G401 (cell line): ENCODE results near the gene PINK1. TPM values are rescaled to one million over a fixed set of nuclear protein-coding genes. Genes with fewer than 3 reads are reported as not detected.

Experiments used
- DNase-seq: peaks from one replicate; pipeline ENCODE4 v3.0.0-alpha.2; 2015; ENCODE audit warnings: low spot score
- in situ Hi-C: cut with HindIII; loops from 2 replicates; pipeline ENCODE4 v1.10.0; 2016; ENCODE audit warnings: low sequenced_read_pairs, mixed read lengths
- total RNA-seq: library from RNA; depleted of rRNA; stranded (reverse); fragments of >200 nt; shearing (Covaris generic); gene quantifications from 2 replicates; pipeline ENCODE4 v1.2.3, GENCODE V29; 2014

Gene PINK1
- total RNA-seq, 1 experiment from 2014 or later = 53.3 TPM

DNA sequence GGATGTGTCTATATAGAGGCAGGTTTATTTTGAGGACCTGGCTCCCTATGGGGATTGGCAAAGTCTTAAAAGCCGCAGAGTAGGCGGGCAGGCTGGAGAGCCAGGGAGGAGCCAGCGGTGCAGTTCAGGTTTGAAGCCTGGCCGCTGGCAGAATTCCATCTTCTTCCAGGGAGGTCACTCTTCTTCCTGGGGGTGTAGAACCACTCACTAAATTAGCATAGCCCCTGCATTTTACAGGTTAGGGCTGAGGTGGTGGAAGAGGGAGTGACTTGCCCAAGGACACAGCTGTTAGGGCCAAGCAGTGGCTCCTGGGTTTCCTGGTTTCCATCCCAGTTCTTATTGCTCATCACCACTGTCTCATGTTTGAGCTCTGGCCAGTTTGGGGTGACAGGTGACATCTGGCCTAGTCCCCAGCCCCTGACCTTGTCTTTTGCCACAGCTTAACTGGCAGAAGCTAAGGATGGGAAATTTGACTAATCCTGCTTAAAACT, 1.4 kb downstream of the PINK1 start:
- in situ Hi-C loops = no loop called here
- DNase-seq = peak; percentile 49

DNA sequence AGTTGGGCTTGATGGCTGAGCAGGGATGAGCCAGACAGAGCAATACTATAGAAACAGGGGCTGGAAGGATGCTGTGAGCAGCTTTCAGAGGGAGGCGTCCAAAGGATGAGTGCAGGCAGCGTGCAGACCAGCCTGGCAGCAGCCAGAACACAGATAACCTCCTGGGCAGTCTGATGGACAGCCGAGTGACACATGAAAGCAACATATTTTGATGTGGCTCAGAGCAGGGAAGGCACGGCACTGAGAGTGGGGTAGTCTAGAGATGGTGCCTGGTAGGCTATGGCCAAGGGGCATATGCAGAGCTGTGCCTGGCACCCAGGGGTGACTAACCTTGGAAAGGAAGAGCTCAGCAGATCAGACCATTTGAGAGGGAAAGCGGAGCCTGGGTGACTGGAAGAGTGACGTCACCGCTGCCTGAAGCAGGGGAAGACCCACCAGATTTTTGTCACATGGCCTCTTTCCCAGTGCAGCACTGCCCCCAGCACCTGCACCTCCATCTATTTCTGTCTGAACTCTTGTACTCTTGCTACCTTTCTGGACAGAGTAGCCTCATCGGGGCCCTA, 3.6 kb downstream of the PINK1 start:
- in situ Hi-C loops = no loop called here

DNA sequence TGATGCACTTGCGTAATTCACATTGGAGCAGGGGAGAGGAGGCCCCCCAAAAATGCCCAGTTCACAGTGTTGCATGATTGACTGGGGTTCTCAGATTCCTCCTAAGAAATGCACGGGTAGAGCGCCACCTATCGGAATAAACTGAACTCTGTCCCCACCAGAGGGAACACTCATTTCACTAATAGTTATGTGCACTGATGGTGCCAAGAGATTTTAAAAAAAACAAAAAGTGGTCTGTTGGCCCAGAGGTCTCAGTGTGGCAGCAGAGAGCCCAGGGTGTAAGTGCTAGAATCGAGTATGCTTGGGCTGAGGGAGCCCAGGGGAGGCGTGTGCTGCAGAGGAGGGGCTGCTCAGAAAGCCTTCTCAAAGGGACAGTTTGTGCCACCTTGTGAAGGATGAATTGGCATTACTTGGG, 6.9 kb downstream of the PINK1 start:
- peak; percentile 69 for DNase-seq
- in situ Hi-C loops = no loop called here

More for the DNA sequence above, 3.6 kb downstream of the PINK1 start:
- DNase-seq = no peak

DNA sequence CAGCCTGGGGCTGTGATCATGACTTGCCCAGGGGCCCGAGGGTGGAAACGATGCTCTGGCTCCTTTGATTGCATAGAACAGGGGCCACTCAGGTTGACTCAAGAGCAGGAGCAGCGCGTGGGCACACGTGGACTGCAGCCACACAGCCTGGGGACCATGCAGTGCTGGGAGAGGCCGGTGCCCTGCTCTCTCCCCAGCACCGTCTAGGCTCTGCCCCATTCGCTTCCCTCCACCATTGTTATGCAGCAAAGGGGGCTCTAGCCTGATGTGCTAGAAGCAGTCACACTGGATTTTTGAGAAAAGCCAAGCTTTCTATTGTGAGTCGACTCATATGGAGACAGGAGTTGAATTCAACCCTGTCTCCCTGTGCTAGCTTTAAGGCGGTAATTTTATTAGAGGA, 8.7 kb downstream of the PINK1 start:
- in situ Hi-C loops = no loop called here

DNA sequence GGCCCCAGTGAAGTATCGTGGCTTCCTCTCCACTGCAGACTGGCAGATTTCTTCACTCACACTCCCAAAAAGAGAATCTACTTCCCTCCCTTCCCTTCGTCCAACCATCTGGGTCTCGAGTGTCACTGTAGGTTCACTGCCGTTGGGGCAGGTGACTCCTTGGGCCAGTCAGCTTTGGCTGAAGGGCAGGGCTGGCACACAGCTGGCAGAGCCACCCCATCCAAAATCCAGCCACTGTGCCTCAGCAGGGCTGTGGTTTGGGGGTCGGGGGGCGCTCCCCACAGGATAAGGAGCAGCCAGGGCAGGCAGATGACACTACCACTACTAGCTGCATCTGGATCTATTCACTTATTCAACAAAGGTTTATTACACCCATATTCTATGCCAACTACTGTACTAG, 9.8 kb downstream of the PINK1 start:
- no peak for DNase-seq
- in situ Hi-C loops = no loop called here

More for the DNA sequence above, 8.7 kb downstream of the PINK1 start:
- DNase-seq = no peak

DNA sequence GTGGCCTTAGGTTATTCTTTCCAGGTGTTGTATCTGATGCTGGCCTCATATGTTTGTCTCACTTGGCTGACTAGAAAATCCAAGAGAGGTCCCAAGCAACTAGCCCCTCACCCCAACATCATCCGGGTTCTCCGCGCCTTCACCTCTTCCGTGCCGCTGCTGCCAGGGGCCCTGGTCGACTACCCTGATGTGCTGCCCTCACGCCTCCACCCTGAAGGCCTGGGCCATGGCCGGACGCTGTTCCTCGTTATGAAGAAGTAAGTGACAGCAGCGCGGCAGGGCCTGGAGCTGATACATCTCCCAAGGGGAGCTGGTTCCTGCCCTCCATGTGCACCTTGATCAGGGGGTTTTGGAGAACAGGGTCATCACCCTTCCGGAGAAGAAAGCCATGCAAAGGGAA, 11.2 kb downstream of the PINK1 start:
- DNase-seq = no peak
- in situ Hi-C loops = no loop called here

DNA sequence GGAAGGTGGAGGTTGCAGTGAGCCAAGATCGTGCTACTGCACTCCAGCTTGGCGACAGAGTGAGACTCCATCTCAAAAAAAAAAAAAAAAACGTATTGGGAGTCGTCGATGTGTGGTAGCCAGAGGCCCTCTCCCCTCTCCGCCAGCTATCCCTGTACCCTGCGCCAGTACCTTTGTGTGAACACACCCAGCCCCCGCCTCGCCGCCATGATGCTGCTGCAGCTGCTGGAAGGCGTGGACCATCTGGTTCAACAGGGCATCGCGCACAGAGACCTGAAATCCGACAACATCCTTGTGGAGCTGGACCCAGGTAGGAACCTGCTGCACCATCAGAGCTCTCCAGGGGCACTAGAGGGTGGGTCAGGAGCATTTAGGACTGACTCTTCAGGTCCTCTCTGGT, 12.2 kb downstream of the PINK1 start:
- in situ Hi-C loops = no loop called here
- no peak for DNase-seq

DNA sequence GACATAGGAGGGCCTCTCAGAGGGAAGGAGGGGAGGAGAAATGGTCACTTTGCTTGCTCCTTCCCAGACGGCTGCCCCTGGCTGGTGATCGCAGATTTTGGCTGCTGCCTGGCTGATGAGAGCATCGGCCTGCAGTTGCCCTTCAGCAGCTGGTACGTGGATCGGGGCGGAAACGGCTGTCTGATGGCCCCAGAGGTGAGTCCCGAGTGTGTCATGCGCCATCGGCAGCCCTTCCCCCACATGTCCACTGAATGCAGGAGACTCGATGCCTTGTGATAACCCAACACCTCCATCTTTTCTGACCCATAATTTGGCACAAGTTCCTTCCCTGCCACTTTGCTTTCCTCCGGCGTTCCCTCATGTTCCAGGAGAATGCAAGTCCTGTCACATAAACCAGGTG, 15.2 kb downstream of the PINK1 start:
- in situ Hi-C loops = no loop called here
- DNase-seq = no peak

DNA sequence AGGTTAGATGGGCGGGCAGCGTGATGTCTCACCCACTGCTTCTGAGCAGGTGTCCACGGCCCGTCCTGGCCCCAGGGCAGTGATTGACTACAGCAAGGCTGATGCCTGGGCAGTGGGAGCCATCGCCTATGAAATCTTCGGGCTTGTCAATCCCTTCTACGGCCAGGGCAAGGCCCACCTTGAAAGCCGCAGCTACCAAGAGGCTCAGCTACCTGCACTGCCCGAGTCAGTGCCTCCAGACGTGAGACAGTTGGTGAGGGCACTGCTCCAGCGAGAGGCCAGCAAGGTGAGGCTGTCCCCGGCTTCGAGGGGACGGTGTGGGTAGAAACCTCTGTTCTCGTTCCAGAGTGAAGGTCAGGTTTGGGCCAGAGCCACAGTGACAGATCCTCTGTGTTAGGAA, 15.7 kb downstream of the PINK1 start:
- no peak for DNase-seq
- in situ Hi-C loops = no loop called here

DNA sequence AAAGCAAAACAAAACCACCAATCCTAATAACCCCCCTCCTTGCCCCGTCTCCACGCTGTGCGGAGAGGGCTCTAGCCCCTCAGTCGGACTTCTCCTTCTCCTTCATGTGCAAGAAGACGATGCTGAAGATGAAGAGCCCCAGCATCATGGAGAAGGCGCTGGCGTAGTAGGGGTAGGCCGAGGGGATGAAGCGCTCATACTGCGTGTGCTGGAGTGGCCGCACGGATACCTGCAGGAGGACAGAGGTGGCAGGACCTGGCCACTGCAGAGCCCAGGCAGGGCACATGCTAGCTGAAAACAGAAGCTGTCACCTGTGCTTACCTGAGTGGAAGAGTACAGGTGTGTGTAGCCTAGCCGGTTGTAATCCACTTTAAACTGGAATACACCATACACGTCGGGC, 19.0 kb downstream of the PINK1 start:
- DNase-seq = no peak
- in situ Hi-C loops = no loop called here

DNA sequence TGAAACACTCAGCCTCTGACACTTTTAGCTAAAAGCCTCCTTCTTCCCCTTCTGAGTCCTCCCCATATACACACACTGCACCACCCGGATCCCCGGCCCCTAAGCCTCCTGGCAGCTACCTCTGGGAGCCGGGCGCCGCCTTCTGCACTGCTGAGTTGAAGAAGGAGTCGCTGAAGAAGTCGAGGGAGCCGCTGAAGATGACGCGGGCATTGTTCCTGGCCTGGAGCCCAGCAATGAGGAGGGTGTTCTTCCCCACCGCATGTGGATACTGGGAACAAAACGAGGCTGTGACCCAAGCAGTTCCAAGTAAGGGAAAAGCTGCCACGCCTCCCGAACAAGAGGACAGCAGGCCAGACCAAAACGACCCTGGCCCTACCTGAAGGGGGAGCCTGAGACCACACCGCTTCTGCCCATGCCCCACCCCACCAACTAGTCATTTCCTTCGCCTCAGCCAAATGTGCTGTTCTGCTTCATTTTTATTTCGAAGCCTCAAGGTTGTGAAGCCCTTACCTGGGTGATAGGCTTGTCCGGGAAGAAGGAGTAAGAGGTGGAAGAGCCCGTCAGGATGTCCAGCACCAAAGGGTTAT, 20.9 kb downstream of the PINK1 start:
- DNase-seq = no peak
- in situ Hi-C loops = no loop called here

DNA sequence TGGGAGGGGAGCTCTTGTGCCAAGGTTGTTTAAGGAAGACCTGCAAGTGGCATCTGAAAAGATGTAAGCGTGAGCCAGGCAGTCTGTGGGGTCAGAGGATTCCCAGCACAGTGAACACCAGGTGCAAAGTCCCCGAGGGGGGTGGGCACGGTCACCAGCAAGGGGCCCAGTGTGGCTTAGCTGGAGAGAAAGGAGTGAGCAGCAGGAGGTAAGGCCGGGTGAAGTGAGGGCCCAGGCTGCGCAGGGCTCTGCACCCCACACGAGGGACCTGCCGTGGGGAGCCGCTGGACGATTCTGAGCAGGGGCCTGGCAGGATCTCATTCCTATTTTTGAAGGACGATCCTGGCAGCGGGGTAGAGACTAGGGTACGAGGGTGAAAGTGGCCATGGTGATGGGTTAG, 23.8 kb downstream of the PINK1 start:
- no peak for DNase-seq
- in situ Hi-C loops = no loop called here

DNA sequence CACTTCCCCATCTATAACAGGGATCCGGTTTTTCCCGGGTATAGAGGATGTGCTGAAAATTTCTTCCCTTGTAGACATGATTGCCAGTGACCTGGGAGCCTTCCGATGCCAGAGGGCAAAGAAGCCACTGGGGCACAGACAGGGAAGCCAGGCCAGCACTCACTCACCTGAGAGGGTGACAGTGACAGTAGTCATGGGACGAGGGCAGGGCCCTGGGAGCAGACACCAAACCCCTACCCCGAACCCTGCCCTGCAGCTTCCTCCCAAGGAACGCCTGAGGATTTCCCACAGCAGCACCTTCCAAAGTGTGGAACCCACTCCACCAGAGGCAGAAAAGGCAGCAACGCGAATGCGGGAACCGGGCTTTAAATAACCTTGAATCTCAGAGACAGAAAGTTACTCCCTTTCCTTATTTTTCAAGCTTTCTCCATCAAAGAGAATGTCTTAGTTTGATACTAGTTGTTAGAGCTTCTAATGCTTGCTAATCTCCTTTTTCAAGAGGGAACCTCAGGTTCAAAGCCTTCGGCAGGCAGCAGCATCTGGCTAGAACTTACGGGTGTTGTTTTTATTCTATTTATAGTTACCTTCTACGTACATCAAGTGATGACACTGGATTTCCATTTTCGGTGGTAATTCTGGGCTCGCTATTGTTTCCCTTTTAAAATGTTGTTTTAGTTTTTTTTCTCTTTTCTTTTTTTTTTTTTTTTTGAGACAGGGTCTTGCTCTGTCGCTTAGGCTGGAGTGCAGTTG, 25.1 kb downstream of the PINK1 start:
- no peak for DNase-seq
- in situ Hi-C loops = no loop called here

DNA sequence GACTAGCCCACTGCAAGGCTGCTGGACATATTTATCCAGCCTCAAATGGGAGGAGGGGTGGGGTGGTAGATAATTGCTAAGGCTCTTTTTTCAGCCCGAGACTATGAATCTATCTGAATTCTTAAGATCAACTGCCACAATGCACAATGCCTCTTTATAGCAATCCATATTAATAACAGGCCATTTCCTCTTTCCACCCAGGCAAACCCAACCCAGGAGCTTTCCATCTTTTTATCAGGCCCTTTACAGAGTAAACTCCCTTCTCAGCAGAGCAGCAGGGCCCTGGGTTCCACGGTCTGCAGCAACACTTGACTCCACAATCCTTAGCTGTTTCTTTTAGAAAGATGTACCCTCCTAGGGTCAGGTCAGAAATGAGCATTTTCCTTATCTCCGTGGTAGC, 27.1 kb downstream of the PINK1 start:
- in situ Hi-C loops = no loop called here
- no peak for DNase-seq

DNA sequence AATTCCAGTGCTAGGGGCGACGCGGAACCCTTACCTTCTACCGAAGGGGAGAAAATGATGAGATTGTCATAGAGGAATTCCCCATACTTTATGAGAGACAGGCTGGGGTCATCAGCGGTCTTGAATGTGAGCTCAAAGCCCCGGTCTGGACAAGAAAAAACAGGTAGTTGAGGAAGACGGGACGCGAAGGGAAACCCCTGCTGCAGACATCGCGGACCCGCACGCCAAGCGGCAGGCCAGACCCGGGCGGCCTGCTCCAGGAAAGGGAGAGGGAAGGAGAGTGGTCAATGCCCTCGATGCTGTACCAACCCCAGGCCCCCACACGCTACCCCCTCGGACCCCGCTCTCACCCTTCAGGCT, 27.6 kb downstream of the PINK1 start:
- in situ Hi-C loops = no loop called here
- no peak for DNase-seq

DNA sequence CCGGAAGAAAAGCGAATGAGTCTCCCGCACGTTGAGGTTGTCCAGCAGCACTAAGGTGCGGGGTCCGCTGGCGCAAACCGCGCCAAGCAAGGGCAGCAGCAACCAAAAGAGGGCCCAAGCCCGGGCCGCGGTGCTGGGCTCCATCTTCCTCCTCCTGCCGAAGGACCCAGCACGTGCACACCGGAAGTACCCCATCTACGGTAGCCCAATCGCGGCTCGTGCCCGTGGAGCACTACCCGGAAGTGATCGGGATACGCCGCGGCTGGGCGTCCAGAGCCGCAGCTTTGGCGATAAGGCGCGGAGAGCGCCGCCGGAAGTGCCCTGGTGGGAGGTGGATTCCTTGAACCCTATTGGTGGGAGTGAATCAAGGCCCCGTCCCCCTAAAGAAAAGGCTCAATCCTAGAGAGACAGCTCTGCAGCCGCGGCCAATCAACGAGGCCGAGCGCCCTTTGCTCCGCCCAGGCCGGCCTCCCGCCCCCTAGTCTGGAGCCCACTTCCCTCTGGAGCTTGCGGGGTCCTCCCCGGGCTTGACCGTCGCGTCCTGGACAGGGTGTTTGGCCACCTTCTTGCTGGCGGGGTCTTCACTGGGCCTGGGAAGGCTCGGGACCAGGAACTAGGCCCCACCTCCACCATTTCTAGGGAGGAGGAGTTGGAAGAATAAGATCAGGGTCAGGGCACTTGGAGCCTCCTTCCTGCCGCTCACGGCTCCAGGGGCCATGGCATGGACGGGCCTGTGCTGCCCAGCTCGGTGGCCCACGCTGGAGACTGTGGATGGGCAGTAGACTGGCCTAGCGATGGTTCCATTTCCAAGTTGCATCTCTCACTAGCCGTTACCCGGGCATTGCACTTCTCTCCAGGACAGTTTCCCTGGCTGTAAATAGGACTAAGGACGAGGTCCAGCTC, 28.2 kb downstream of the PINK1 start, which contains the start of gene DDOST:
Gene DDOST, minus strand, starts transcription at position 163 of the 903 bp plus-strand sequence. Its CDS starts 19 bp downstream, at position 144.
- in situ Hi-C loops = no loop called here
- peak; percentile 99 for DNase-seq

DNA sequence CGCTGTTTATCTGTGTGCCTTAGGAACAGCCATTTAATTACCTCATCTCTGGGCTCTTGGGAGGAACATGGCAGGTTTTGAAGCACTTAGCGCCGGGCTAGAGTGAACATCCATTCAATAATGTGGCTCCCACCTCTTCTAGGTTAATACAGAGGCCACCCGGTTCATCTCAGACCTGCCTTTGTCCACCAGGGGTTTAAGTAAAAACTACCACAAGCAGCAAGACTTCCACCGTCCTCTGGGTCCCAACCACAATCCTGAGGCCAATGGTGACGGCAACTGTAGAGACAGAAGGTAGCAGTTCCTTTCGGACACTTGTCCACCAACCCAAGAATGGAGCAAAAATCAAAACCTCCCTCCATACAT, 28.8 kb downstream of the PINK1 start:
- in situ Hi-C loops = no loop called here
- no peak for DNase-seq

DNA sequence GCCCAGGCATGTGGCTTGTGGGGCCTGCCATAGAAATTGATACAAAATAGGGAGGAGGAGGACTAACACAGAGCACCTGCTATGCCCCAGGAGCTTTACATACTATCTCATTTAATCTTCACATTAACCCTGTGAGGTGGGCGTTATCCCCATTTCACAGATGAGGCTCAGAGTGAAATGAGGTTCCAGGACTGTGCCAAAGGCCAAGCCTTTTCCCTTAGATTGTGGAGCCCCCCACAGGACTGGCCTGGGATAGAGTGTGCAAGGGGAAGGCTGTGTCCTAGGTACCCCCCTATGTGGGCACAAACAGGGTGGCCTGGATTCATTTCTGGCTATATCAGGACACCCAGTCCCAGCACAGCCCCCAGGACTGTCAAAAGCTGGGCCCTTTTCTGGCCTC, 30.1 kb downstream of the PINK1 start:
- in situ Hi-C loops = no loop called here

DNA sequence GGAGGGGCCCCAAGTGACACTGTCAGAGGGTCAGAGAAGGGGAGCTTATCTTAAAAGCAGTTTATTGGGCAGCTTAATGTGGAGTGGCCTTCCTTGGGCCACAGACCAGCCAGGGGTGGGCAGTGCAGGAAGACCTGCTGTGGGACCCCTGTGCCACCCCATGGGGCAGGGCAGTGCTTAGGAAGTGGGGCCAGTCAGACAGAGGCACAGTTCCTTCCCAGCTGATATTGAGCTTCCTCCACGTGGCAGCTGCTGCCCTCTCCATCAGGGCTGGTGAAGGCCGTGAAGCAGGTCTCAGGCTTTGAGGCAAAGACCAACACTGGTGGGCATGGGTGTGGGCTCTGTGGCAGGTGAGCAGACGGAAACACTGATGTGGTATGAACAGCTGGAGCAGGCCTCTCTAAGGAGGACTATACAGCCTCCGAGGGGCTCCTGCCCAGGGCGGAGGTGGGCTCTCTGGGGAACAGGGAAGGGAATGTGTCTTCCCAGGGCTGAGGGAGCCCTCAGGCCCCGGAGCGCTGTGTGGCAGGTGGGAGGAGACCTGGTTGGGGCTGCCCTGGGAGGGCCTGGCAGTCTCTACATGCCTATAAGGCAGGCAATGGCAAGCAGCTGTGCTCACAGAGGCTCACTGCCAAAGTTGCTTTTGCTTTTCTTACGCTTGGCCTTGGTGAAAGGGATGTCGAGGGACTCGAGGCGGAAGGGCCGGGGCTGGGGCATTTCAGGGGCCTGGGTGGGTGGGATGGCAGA, 30.9 kb downstream of the PINK1 start:
- in situ Hi-C loops = no loop called here
- DNase-seq = no peak

More for the DNA sequence above, 30.1 kb downstream of the PINK1 start:
- DNase-seq = no peak
